Measurements from ENCODE around the gene TFAP2A.

DNA sequence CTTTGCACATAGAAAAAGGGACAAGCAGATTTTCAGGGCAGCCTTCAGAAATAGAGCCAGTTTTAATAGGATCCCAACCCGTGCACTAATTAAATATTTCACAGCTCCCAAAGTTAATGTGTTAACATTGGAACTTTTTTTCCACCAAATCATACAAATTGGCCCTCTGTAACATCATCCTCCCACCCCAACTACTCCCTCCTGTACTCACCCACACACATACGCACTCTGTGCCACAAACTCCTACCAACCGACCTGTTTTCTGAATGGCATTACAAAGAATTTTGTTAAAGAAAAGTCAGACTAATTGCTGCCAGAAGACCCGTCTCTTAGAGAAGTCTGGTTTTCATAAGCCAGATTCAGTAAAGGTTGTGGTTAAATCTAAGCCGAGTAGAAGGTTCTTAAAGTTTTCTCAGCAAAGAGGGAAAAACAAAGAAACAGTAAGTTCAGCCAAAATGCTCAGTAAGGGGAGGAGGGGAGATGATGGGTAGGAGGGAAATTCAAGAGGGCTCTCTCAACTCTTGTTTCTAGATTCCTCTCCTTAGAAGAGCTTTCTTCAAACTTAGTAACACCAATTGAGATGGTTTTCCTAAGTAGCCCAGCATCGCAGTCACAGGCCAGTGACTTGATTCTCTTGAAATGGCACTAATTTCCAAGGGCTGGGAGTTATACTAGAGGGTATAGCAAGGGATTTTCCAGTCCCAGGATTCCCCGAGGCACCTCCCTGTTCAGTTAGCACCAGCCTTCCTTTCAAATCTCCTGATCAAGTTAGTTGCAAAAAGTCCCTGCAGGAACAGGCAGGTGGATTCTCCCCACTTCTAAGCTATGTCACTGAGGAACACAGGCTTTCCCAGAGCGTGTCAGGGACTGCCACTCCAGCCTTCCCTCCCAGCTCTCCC is 27.9 kb downstream of the TFAP2A start:
- no peak for TF ChIP-seq CTCF (IDR thresholded peaks at IDR 0.05)
- no peak for TF ChIP-seq POLR2A (IDR thresholded peaks at IDR 0.05)
- TF ChIP-seq EP300 (IDR thresholded peaks at IDR 0.05): no peak
